Epithelial cell of proximal tubule (primary cell): ENCODE measurements around the gene C2CD3. TPM values are rescaled to one million over a fixed set of nuclear protein-coding genes. Genes with fewer than 3 reads are reported as not detected.
"Not testable (repeated sequence)": the region's sequence is repeated elsewhere in the genome, so short reads cannot be mapped to it uniquely, and the experiment has no call there.

Source experiments
- DNase-seq: peaks from one replicate; pipeline ENCODE4 v3.0.0-alpha.2; 2011; ENCODE audit warnings: low read depth
- H3K4me3 ChIP-seq: 2 replicates; pipeline ENCODE4 v1.5.1; 2011; ENCODE audit warnings: low read depth, mild to moderate bottlenecking, low read length
- total RNA-seq: library from RNA; depleted of rRNA; stranded (reverse); fragments of >200 nt; gene quantifications from 2 replicates; pipeline ENCODE4 v1.2.3, GENCODE V29; 2015
- TF ChIP-seq, protein P1 (sequence below): conservative IDR thresholded peaks from 2 replicates; pipeline ENCODE4 v1.5.1; 2012; ENCODE audit warnings: low read depth, mild to moderate bottlenecking, low read length

The C2CD3 gene
- total RNA-seq, 1 donor from 2014 or later: 15.1 TPM

DNA sequence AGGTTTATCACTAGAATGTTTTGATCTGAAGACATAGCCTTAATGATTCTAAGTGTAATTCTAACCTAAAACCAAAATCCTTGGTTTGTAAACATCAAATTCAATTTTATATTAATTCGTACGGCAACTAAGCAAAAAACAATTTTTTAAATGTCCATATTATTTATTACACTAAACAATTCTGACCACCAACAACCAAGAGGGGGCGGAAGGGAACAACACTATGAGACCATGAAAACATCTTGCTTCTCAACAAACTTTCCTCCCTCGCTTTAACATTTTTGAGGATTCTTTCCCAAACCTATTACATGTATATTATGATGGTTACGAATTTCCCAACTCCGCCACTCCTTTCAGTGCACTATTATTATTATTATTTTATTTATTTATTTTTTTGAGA is 181.6 kb downstream of the C2CD3 start:
- no peak overlapping the region for H3K4me3 ChIP-seq
- TF ChIP-seq, protein P1, sequence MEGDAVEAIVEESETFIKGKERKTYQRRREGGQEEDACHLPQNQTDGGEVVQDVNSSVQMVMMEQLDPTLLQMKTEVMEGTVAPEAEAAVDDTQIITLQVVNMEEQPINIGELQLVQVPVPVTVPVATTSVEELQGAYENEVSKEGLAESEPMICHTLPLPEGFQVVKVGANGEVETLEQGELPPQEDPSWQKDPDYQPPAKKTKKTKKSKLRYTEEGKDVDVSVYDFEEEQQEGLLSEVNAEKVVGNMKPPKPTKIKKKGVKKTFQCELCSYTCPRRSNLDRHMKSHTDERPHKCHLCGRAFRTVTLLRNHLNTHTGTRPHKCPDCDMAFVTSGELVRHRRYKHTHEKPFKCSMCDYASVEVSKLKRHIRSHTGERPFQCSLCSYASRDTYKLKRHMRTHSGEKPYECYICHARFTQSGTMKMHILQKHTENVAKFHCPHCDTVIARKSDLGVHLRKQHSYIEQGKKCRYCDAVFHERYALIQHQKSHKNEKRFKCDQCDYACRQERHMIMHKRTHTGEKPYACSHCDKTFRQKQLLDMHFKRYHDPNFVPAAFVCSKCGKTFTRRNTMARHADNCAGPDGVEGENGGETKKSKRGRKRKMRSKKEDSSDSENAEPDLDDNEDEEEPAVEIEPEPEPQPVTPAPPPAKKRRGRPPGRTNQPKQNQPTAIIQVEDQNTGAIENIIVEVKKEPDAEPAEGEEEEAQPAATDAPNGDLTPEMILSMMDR: peak; percentile 20
- DNase-seq: no peak

DNA sequence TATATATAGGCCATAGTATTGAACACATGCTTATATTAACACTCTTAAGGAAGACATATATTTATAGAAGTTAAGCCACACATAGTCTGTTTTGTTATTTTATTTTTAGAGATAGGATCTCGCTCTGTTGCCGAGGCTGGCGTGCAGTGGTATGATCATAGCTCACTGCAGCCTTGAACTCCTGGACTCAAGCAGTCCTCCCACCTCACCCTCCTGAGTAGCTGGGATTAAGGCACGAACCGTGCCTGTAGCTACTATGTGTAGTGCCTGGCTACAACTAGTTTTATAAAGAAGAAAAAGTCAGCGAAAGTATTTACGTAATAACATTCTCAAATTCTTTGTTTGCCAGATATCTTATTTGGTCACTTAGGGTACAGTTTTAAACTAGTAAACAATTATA is 182.6 kb downstream of the C2CD3 start:
- TF ChIP-seq, protein P1: no peak
- no peak for DNase-seq
- H3K4me3 ChIP-seq: no peak overlapping the region

DNA sequence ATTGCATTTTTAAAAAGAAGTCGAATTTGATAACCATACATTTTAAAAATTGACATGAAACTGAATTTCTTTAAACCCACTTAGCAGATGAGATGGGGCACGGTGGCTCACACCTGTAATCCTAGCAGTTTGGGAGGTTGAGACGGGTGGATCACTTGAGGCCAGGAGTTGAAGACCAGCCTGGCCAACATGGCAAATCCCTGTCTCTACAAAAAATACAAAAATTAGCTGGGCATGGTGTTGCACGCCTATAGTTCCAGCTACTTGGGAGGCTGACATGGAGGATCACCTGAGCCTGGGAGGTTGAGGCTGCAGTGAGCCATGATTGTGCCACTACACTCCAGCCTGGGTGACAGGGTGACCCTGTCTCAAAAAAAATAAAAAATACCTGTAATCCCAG is 185.1 kb downstream of the C2CD3 start:
- H3K4me3 ChIP-seq, DNase-seq: not testable (repeated sequence)

DNA sequence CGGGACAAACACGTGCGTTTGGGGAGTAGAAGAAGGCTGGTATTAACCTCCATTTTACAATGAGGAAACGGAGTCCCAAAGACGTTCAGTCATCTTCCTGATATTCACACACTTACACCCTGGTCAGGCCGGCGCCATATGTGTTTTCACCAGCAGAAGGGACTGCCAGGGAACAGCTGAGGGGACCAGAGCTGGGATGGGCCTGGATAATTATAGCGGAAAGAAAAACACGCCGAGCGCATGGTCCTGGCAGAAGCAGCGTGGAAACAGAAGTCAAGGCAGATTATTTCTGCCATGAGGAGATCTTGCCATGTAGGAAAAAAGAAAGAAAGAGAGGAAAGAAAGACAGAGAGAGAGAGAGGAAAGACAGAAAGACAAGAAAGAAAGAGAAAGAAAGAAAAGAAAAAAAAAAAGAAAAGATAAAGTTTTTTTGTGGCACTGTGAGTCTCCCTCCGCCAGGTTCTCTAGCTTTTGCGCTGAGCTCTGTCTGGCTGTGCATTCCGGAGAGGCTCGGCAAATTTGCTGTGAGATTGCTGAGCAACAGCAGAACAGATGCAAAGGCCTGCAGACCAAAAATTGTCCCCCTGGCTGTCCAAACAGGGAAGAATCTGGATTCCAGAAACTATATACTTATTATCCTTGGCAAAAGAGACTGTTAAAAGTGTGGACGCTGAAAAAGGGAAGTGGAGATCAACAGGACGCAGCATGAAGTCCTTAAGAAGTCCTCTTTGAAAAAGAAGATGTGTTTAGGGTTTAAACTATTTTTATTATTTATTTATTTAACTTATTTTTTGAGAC is 186.9 kb downstream of the C2CD3 start:
- TF ChIP-seq, protein P1: no peak
- DNase-seq: no peak
- H3K4me3 ChIP-seq: peak overlapping the region; percentile 76

DNA sequence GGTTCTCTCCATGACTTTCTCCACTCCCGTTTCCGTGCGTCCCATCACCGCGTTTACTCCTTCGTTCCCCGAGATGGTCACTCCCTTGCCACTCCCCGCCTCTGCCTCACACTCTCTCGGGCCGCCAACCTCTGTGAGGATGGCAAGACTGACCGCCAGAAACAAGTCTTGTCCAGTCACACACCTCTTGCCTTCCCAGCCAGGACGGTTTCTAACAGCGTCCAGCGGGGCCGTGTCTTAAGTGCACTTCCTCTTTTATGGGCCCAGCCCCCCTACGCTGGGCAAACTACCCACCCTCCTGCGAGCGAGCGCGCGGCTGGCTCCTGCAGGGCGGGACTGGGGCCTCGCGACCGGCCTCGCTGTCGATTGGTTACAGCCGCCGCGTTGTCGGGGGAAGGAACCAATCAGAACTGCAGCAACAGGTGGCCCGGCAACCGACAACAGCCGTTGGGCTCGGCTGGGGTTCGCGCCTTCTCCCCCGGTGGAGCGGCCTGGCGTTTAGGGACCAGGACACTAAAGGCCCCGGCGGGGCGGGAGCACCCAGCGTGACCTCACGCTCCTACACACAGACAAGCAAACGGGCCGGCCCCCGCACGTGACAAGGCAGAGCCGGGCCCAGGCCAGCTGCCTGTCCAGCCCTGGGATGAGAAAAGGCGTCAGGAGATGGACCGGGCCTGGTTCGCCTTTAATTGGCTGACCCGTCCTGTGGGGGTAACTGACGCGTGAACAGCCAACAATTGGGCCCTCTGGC is 187.6 kb downstream of the C2CD3 start:
- DNase-seq: peak; percentile 26
- H3K4me3 ChIP-seq: peak overlapping the region; percentile 76
- TF ChIP-seq, protein P1: no peak

DNA sequence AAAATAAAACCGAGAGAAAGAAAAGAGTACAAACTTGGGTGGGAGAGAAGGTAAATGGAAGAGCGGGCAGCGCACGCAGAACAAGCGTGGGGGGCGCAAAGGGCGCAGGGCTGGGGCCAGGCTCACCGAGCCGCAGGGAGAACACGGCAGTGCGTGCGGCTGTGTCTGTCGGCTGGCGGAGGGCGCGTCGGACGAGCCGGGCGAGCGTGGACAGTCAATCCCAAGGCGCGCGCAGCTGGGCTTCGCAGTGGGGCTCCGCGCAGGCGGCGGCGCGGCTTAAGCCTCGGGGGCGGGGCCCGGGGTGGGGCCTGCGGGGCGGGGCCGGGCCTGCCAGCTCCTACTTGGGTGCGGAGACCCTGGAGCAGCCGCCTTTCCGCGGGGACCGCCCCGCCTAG is 188.2 kb downstream of the C2CD3 start, which contains the start of gene UCP2:
UCP2 (minus strand) TSS at position 249 of the 395 bp plus-strand sequence. CDS start 4,465 bp downstream, outside the sequence.
- TF ChIP-seq, protein P1: no peak
- DNase-seq: no peak
- peak within 1 kb of the TSS; percentile 76 for H3K4me3 ChIP-seq

DNA sequence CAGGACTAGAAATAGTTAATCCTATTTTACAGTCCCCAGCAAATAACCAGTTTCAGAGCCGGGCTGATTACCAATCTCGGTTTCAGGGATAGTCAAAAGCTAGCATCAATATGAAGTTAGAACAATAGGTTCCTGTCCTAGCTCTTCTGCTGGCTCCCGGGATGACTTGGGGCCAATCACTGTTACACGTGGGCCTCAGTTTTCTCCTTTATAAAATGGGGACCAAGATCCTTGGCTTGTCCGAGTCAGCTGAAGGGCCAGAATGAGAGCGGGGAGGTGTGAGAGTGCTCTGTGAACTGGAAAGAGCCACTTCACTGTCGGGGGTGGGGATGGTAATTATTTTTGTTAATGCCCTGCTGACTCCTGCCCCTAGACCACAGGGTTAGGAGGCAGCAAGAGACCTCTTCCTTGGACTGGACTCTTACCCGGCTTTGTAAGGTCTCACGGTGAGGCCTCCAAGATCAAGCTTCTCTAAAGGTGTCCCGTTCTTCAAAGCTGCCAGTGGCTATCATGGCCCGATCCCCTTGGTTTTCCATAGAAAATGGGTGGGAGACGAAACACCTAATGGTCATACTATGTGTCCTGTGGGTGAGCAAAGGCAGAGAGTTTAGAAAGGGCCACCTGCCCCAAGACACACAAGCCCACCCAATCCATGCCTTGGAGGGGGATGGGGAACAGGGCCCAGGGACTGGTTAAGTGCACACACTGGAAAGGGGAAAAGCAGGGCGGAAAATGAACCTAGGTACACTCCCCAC is 189.6 kb downstream of the C2CD3 start:
- DNase-seq: no peak
- TF ChIP-seq, protein P1: no peak
- no peak overlapping the region for H3K4me3 ChIP-seq
